Activated naive CD8-positive, alpha-beta T cell (primary cell): ENCODE data around the gene PHF19.

Experiments used
- H3K27ac Mint-ChIP-seq: one replicate; pipeline ENCODE4 v1.8.0; 2021; ENCODE audit warnings: mixed read lengths
- H3K27me3 Mint-ChIP-seq: one replicate; pipeline ENCODE4 v1.8.0; 2021; ENCODE audit warnings: mixed read lengths
- H3K36me3 Mint-ChIP-seq: one replicate; pipeline ENCODE4 v1.8.0; 2021; ENCODE audit warnings: mixed read lengths
- H3K4me1 Mint-ChIP-seq: one replicate; pipeline ENCODE4 v1.8.0; 2021; ENCODE audit warnings: low read depth, mixed read lengths
- H3K4me3 Mint-ChIP-seq: one replicate; pipeline ENCODE4 v1.8.0; 2021; ENCODE audit warnings: mild to moderate bottlenecking, mixed read lengths
- H3K9me3 Mint-ChIP-seq: one replicate; pipeline ENCODE4 v1.8.0; 2021; ENCODE audit warnings: low read depth, mixed read lengths

Gene PHF19

GRCh38 chr9:120846251-120846889, 30.6 kb downstream of the PHF19 start:
- Mint-ChIP-seq H3K4me1 (peaks cover 76% of the 10 kb centered on the region), H3K27ac (peak overlapping the region; percentile 99), H3K9me3 (no peaks in the 10 kb centered on the region), H3K36me3 (peaks cover 14% of the 10 kb centered on the region), H3K27me3 (no peaks in the 10 kb centered on the region), H3K4me3 (peak overlapping the region; percentile 95)

- Mint-ChIP-seq H3K4me1 (peaks cover 77% of the 10 kb centered on the region), H3K27me3 (no peaks in the 10 kb centered on the region), H3K36me3 (peaks cover 14% of the 10 kb centered on the region), H3K9me3 (no peaks in the 10 kb centered on the region), H3K27ac (peak overlapping the region; percentile 99), H3K4me3 (peak overlapping the region; percentile 95)
These were observed 31.7 kb downstream of the PHF19 start for GRCh38 chr9:120845255-120845654.

GRCh38 chr9:120842685-120843485, 34.1 kb downstream of the PHF19 start, which contains the start of gene PSMD5:
TSS of gene PSMD5 (minus strand) at chr9:120842922. CDS start at chr9:120842909, 13 bp downstream.
- H3K27me3 Mint-ChIP-seq = no peaks in the 10 kb centered on the region
- H3K36me3 Mint-ChIP-seq = peaks cover 24% of the 10 kb centered on the region
- peak within 1 kb of the TSS; percentile 95 for H3K4me3 Mint-ChIP-seq
- peak within 1 kb of the TSS; percentile 99 for H3K27ac Mint-ChIP-seq
- H3K4me1 Mint-ChIP-seq = peaks cover 79% of the 10 kb centered on the region
- H3K9me3 Mint-ChIP-seq = no peaks in the 10 kb centered on the region

GRCh38 chr9:120841930-120842684, 34.9 kb downstream of the PHF19 start:
- Mint-ChIP-seq H3K9me3 (no peaks in the 10 kb centered on the region), H3K27ac (peak overlapping the region; percentile 99), H3K4me1 (peaks cover 79% of the 10 kb centered on the region), H3K36me3 (peaks cover 25% of the 10 kb centered on the region), H3K27me3 (no peaks in the 10 kb centered on the region), H3K4me3 (peak overlapping the region; percentile 95)

- H3K36me3 Mint-ChIP-seq = peaks cover 23% of the 10 kb centered on the region
- H3K27me3 Mint-ChIP-seq = no peaks in the 10 kb centered on the region
- peak overlapping the region; percentile 81 for H3K27ac Mint-ChIP-seq
- peaks cover 53% of the 10 kb centered on the region for H3K4me1 Mint-ChIP-seq
- H3K4me3 Mint-ChIP-seq = peak overlapping the region; percentile 67
- no peaks in the 10 kb centered on the region for H3K9me3 Mint-ChIP-seq
These were observed 37.8 kb downstream of the PHF19 start for GRCh38 chr9:120839146-120839545.

- Mint-ChIP-seq H3K36me3 (peaks cover 24% of the 10 kb centered on the region), H3K9me3 (no peaks in the 10 kb centered on the region), H3K4me3 (peak overlapping the region; percentile 18), H3K27ac (peak overlapping the region; percentile 81), H3K4me1 (peaks cover 47% of the 10 kb centered on the region), H3K27me3 (no peaks in the 10 kb centered on the region)
These were observed 39.1 kb downstream of the PHF19 start for GRCh38 chr9:120837921-120838320.

GRCh38 chr9:120833325-120833724, 43.7 kb downstream of the PHF19 start:
- Mint-ChIP-seq H3K9me3 (no peaks in the 10 kb centered on the region), H3K4me3 (no peak overlapping the region), H3K4me1 (peaks cover 16% of the 10 kb centered on the region), H3K27ac (peak overlapping the region; percentile 28), H3K36me3 (peaks cover 25% of the 10 kb centered on the region), H3K27me3 (no peaks in the 10 kb centered on the region)

- H3K36me3 Mint-ChIP-seq = peaks cover 24% of the 10 kb centered on the region
- H3K9me3 Mint-ChIP-seq = no peaks in the 10 kb centered on the region
- no peak overlapping the region for H3K4me3 Mint-ChIP-seq
- no peak overlapping the region for H3K27ac Mint-ChIP-seq
- H3K4me1 Mint-ChIP-seq = peaks cover 11% of the 10 kb centered on the region
- no peaks in the 10 kb centered on the region for H3K27me3 Mint-ChIP-seq
These were observed 44.2 kb downstream of the PHF19 start for GRCh38 chr9:120832807-120833206.

- Mint-ChIP-seq H3K4me3 (no peak overlapping the region), H3K4me1 (peaks cover 4% of the 10 kb centered on the region), H3K36me3 (peaks cover 19% of the 10 kb centered on the region), H3K9me3 (no peaks in the 10 kb centered on the region), H3K27me3 (no peaks in the 10 kb centered on the region), H3K27ac (no peak overlapping the region)
These were observed 46.1 kb downstream of the PHF19 start for GRCh38 chr9:120830865-120831264.

GRCh38 chr9:120830151-120830550, 46.8 kb downstream of the PHF19 start:
- Mint-ChIP-seq H3K4me3 (no peak overlapping the region), H3K36me3 (peaks cover 18% of the 10 kb centered on the region), H3K9me3 (no peaks in the 10 kb centered on the region), H3K27me3 (no peaks in the 10 kb centered on the region), H3K4me1 (peaks cover 4% of the 10 kb centered on the region), H3K27ac (peak overlapping the region; percentile 22)

- Mint-ChIP-seq H3K4me3 (no peak overlapping the region), H3K27ac (no peak overlapping the region), H3K27me3 (no peaks in the 10 kb centered on the region), H3K36me3 (peaks cover 19% of the 10 kb centered on the region), H3K9me3 (no peaks in the 10 kb centered on the region), H3K4me1 (peaks cover 5% of the 10 kb centered on the region)
These were observed 47.3 kb downstream of the PHF19 start for GRCh38 chr9:120829650-120830049.

GRCh38 chr9:120820095-120820494, 56.9 kb downstream of the PHF19 start:
- Mint-ChIP-seq H3K9me3 (no peaks in the 10 kb centered on the region), H3K36me3 (peaks cover 19% of the 10 kb centered on the region), H3K27ac (no peak overlapping the region), H3K4me3 (no peak overlapping the region), H3K27me3 (no peaks in the 10 kb centered on the region), H3K4me1 (peaks cover 2% of the 10 kb centered on the region)

- H3K27ac Mint-ChIP-seq = peak overlapping the region; percentile 61
- H3K9me3 Mint-ChIP-seq = no peaks in the 10 kb centered on the region
- peaks cover 14% of the 10 kb centered on the region for H3K36me3 Mint-ChIP-seq
- H3K27me3 Mint-ChIP-seq = no peaks in the 10 kb centered on the region
- no peaks in the 10 kb centered on the region for H3K4me1 Mint-ChIP-seq
- H3K4me3 Mint-ChIP-seq = no peak overlapping the region
These were observed 58.4 kb downstream of the PHF19 start for GRCh38 chr9:120818595-120818994.

- no peaks in the 10 kb centered on the region for H3K9me3 Mint-ChIP-seq
- H3K27me3 Mint-ChIP-seq = no peaks in the 10 kb centered on the region
- no peak overlapping the region for H3K4me3 Mint-ChIP-seq
- peaks cover 19% of the 10 kb centered on the region for H3K36me3 Mint-ChIP-seq
- no peak overlapping the region for H3K27ac Mint-ChIP-seq
- H3K4me1 Mint-ChIP-seq = peaks cover 3% of the 10 kb centered on the region
These were observed 61.9 kb downstream of the PHF19 start for GRCh38 chr9:120815075-120815474.

- H3K27me3 Mint-ChIP-seq = no peaks in the 10 kb centered on the region
- H3K4me3 Mint-ChIP-seq = no peak overlapping the region
- peaks cover 43% of the 10 kb centered on the region for H3K36me3 Mint-ChIP-seq
- peaks cover 3% of the 10 kb centered on the region for H3K4me1 Mint-ChIP-seq
- peaks cover 16% of the 10 kb centered on the region for H3K9me3 Mint-ChIP-seq
- no peak overlapping the region for H3K27ac Mint-ChIP-seq
These were observed 68.1 kb downstream of the PHF19 start for GRCh38 chr9:120808931-120809330.
